HFF-Myc (cell line): Measurements from ENCODE around the gene SORCS2.

Source experiments
- DNase-seq: peaks from one replicate; pipeline ENCODE4 v3.0.0-alpha.2; 2011; ENCODE audit warnings: low read depth; ENCODE audit errors: extremely low read depth
- H3K4me3 ChIP-seq: replicated peaks from 2 replicates; pipeline ENCODE4 v1.5.1; 2011; ENCODE audit warnings: low read depth, mild to moderate bottlenecking, control low read depth, low read length
- CTCF ChIP-seq: IDR thresholded peaks from 2 replicates; pipeline ENCODE4 v1.5.1; 2012; ENCODE audit warnings: mild to moderate bottlenecking, low read depth, low read length, control low read depth; ENCODE audit errors: missing control alignments

SORCS2 gene

GRCh38 chr4:7556558-7556957 lies 364.2 kb downstream of the SORCS2 start:
- TF ChIP-seq CTCF: no peak

GRCh38 chr4:7557456-7557855 lies 365.1 kb downstream of the SORCS2 start:
- TF ChIP-seq CTCF: no peak
- DNase-seq: peak; percentile 79
- H3K4me3 ChIP-seq: no peak overlapping the region

More at GRCh38 chr4:7556558-7556957, 364.2 kb downstream of the SORCS2 start:
- H3K4me3 ChIP-seq: no peak overlapping the region
- DNase-seq: no peak

- no peak for DNase-seq
- TF ChIP-seq CTCF: no peak
- no peak overlapping the region for H3K4me3 ChIP-seq
Observed at GRCh38 chr4:7558436-7558835, 366.1 kb downstream of the SORCS2 start.

GRCh38 chr4:7559316-7559715 lies 367.0 kb downstream of the SORCS2 start:
- no peak for TF ChIP-seq CTCF

GRCh38 chr4:7559741-7560395 lies 367.5 kb downstream of the SORCS2 start:
- no peak overlapping the region for H3K4me3 ChIP-seq
- TF ChIP-seq CTCF: no peak
- no peak for DNase-seq

More at GRCh38 chr4:7559316-7559715, 367.0 kb downstream of the SORCS2 start:
- H3K4me3 ChIP-seq: no peak overlapping the region
- DNase-seq: no peak

GRCh38 chr4:7561557-7561956 lies 369.2 kb downstream of the SORCS2 start:
- no peak overlapping the region for H3K4me3 ChIP-seq
- TF ChIP-seq CTCF: no peak

GRCh38 chr4:7564242-7564641 lies 371.9 kb downstream of the SORCS2 start:
- DNase-seq: no peak
- no peak for TF ChIP-seq CTCF
- H3K4me3 ChIP-seq: no peak overlapping the region

More at GRCh38 chr4:7561557-7561956, 369.2 kb downstream of the SORCS2 start:
- DNase-seq: no peak
